CD4-positive, alpha-beta T cell treated with Interleukin-6 for 4 hours (primary cell): ENCODE data around the gene OR8H3.
"Not testable (repeated sequence)": the region's sequence is repeated elsewhere in the genome, so short reads cannot be mapped to it uniquely, and the experiment has no call there.

Source experiments
- DNase-seq: peaks from one replicate; pipeline ENCODE4 v3.0.0-alpha.2; 2020; ENCODE audit warnings: mixed read lengths

OR8H3 gene, protein sequence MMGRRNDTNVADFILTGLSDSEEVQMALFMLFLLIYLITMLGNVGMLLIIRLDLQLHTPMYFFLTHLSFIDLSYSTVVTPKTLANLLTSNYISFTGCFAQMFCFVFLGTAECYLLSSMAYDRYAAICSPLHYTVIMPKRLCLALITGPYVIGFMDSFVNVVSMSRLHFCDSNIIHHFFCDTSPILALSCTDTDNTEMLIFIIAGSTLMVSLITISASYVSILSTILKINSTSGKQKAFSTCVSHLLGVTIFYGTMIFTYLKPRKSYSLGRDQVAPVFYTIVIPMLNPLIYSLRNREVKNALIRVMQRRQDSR

DNA sequence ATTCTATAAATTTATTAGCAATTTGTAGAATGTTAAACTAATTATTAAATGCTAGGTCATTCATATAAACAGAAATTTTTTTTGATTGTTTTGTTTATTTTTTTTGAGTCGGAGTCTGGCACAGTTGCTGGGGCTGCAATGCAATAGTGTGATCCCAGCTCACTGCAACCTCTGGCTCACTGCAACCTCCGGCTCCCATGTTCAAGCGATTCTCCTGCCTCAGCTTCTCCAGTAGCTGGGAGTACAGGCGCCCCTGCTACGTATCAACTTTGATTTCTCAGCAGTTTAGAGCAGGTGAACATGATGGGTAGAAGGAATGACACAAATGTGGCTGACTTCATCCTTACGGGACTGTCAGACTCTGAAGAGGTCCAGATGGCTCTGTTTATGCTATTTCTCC is at the start of gene OR8H3:
OR8H3 (plus strand) TSS at position 301 of the 400 bp plus-strand sequence; CDS start at position 301, 0 bp downstream.
- DNase-seq = no peak

DNA sequence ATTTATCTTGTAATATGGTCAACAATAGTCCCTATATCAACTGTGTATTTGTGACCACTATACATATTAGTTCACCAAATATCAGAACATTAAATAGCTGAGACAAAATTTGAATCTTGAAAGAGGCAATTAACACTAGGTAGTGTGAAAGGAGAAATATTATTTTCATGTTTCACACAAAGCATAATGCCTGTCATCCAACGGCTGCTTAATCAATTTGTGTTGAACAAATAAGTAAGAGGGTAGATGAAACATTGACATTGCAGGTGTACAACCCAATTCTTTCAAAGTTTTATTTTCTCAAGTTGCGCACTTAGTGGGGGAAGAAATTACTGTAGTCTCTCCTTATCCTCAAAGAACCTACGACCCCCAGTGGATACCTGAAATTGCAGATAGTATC is 32.5 kb upstream of the OR8H3 start:
- no peak for DNase-seq

DNA sequence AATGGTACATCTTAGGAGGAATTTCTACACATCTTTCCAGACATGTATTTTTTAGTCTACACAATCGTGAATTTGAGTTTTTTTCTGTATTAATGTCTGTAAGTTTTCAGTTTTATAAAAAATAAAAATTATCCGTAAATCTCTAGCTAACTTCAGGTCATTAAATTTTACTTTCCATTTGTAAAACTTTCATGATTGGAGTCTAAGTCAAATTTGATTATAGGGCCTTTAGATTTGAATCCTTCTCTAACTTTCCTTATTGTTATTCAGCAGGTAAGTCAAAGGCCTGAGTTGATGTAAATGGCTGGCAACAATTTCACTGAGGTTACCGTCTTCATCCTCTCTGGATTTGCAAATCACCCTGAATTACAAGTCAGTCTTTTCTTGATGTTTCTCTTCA is 29.2 kb upstream of the OR8H3 start, which contains the start of gene OR8I2:
OR8I2 (plus strand) TSS at position 301 of the 400 bp plus-strand sequence; CDS start at position 301, 0 bp downstream.
- no peak for DNase-seq

GRCh38 chr11:56103210-56103737 is 18.9 kb upstream of the OR8H3 start, which contains the start of gene OR8H2:
Gene OR8H2 (plus strand): TSS chr11:56103687. CDS start chr11:56105043, 1,356 bp downstream.
- DNase-seq = no peak

GRCh38 chr11:56140151-56140661 is 18.0 kb downstream of the OR8H3 start, which contains the start of gene OR8J3:
Gene OR8J3 (minus strand): TSS chr11:56140201. CDS start chr11:56137718, 2,483 bp downstream.
- no peak for DNase-seq

DNA sequence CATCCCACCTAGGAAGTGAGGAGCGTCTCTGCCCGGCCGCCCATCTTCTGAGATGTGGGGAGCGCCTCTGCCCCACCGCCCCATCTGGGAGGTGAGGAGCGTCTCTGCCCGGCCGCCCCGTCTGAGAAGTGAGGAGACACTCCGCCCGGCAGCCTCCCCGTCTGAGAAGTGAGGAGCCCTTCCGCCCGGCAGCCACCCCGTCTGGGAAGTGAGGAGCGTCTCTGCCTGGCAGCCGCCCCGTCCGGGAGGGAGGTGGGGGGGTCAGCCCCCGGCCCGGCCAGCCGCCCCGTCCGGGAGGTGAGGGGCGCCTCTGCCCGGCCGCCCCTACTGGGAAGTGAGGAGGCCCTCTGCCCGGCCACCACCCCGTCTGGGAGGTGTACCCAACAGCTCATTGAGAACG is 21.5 kb downstream of the OR8H3 start:
- DNase-seq = not testable (repeated sequence)

DNA sequence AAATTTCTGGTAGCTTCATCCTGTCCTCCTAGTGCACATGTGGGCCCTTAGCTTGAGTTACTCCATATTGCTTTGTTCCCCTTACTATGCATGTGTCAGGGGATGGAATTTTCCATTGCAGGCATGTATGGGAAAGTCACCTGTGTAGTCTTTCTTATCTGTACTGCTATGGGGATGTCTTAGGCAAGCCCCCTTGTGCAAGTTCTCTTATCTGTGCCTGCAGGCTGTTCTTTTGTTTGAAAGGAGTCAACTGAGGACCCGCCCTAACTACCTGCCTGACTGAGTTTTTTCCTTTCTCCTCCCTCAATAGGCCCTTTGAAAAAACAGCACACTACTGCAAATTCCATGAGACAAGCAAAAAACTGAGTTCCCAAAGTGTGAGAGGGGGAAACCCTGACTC is 29.2 kb downstream of the OR8H3 start:
- DNase-seq = no peak

- no peak for DNase-seq
These were observed 30.2 kb downstream of the OR8H3 start for GRCh38 chr11:56152333-56152732.

DNA sequence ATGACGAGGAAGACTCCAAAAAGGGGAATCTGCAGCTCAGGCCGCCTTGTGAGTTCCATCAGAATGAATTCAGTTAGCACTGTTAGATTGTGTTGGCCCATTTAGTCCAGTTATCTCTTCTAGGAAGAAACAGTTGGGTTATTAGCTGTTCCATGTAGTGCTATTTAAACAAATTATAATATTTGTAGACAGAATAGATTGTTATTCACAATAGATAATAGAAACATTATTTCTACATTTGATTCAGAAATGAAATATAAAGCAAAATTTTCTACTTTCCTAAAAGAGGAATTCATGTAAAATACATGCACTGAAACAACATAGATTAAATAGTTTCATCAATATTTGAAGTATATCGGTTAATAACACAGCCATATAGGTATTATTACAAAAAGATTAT is 38.0 kb downstream of the OR8H3 start, which contains the start of gene OR8K5:
OR8K5 (minus strand) TSS at position 101 of the 400 bp plus-strand sequence; CDS start at position 101, 0 bp downstream.
- no peak for DNase-seq

- no peak for DNase-seq
These were observed 41.6 kb downstream of the OR8H3 start for GRCh38 chr11:56163804-56164203.

- DNase-seq = no peak
These were observed 50.2 kb downstream of the OR8H3 start for GRCh38 chr11:56172256-56172830.
